ENCODE results near the gene ASIC2.

Gene ASIC2

GRCh38 chr17:33263396-33263795 lies 29.7 kb downstream of the ASIC2 start:
- ChIA-PET CTCF (interaction anchor here (0.9 kb wide), 1 partner anchor 10 kb away, joined by 3 read pairs; no protein-coding TSS in a partner anchor), POLR2A (no interaction called here)
- H3K4me3 ChIP-seq (ENCODE audit: low read depth, low read length): no peak overlapping the region
- TF ChIP-seq, protein P1, sequence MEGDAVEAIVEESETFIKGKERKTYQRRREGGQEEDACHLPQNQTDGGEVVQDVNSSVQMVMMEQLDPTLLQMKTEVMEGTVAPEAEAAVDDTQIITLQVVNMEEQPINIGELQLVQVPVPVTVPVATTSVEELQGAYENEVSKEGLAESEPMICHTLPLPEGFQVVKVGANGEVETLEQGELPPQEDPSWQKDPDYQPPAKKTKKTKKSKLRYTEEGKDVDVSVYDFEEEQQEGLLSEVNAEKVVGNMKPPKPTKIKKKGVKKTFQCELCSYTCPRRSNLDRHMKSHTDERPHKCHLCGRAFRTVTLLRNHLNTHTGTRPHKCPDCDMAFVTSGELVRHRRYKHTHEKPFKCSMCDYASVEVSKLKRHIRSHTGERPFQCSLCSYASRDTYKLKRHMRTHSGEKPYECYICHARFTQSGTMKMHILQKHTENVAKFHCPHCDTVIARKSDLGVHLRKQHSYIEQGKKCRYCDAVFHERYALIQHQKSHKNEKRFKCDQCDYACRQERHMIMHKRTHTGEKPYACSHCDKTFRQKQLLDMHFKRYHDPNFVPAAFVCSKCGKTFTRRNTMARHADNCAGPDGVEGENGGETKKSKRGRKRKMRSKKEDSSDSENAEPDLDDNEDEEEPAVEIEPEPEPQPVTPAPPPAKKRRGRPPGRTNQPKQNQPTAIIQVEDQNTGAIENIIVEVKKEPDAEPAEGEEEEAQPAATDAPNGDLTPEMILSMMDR (IDR thresholded peaks at IDR 0.05; ENCODE audit: insufficient read depth, low read length, missing control alignments): no peak
- no peak for DNase-seq (ENCODE audit: low read depth, low spot score)

DNA sequence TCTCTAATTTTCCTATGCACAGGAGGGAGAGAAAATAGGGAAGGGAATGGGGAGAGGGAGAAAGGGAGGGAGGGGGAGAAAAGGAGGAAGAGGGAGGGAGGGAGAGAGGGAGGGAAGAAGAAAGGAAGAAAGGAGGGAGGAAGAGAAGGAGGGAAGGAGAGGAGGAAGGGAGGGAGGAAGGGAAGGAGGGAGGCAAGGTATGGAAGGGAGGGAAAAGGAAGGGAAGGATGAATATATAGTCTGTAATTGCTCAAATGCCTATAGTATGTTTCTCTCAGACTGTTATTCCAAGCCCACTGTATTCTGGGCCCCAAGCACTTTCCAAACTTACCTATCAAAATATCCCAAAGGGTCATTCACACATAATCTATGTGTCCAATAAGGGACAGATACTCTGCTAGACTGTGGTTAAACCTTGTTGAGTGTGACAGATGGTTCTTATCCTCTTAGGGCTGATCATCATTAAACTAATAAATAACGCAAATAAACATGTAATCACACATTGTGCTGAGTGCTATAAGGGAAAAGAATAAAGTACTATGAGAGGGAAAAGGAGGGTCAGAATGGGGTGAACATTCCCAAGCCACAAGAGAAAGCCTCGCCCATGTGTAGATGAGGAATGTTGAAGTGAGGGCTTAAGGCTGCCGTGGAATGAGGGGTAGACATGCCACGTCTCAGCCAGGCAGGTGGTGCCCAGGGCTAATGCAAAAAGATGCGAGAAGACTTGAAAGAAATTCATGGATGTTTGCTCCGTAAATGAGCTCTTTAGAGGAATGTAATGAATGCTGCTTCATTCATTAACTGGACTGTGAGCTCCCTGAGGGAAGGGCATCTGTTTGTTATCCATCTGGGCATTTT lies 30.6 kb downstream of the ASIC2 start:
- ChIA-PET POLR2A (no interaction called here), CTCF (no interaction called here)
- DNase-seq (ENCODE audit: low read depth, low spot score): no peak
- no peak overlapping the region for H3K4me3 ChIP-seq (ENCODE audit: low read depth, low read length)
- TF ChIP-seq, protein P1 (IDR thresholded peaks at IDR 0.05; ENCODE audit: insufficient read depth, low read length, missing control alignments): no peak

DNA sequence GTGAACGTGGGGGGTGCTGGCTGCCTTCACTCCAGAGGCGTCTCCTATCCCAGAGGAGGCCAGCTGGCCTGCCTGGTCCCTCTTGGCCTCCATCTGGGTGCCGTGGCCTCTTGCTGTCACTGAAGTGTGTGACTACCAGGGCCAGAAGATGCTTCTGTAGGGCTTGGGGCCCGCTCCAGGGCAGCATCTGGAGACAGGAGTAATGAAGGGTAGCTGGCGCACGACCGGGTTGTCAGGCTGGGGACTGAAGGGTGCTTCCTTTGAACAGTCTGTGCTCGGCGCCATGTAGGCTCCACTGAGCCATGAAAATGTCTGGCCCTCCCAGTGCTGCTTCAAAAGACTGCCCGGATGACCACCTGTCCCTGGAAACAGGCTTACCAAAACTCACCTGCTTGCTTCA lies 31.3 kb downstream of the ASIC2 start:
- ChIA-PET CTCF (no interaction called here), POLR2A (no interaction called here)
- DNase-seq (ENCODE audit: low read depth, low spot score): no peak
- TF ChIP-seq, protein P1 (IDR thresholded peaks at IDR 0.05; ENCODE audit: insufficient read depth, low read length, missing control alignments): no peak
- no peak overlapping the region for H3K4me3 ChIP-seq (ENCODE audit: low read depth, low read length)

- TF ChIP-seq, protein P1 (IDR thresholded peaks at IDR 0.05; ENCODE audit: insufficient read depth, low read length, missing control alignments): no peak
- POLR2A ChIA-PET: no interaction called here
- CTCF ChIA-PET: interaction anchor here (0.5 kb wide), 1 partner anchor 341 kb away, joined by 3 read pairs; no protein-coding TSS in a partner anchor
- DNase-seq (ENCODE audit: low read depth, low spot score): no peak
- no peak overlapping the region for H3K4me3 ChIP-seq (ENCODE audit: low read depth, low read length)
These were observed 32.5 kb downstream of the ASIC2 start for GRCh38 chr17:33260638-33261037.

- ChIA-PET CTCF (no interaction called here), POLR2A (no interaction called here)
- H3K4me3 ChIP-seq (ENCODE audit: low read depth, low read length): no peak overlapping the region
- no peak for DNase-seq (ENCODE audit: low read depth, low spot score)
- TF ChIP-seq, protein P1 (IDR thresholded peaks at IDR 0.05; ENCODE audit: insufficient read depth, low read length, missing control alignments): no peak
These were observed 34.8 kb downstream of the ASIC2 start for GRCh38 chr17:33258296-33258695.

DNA sequence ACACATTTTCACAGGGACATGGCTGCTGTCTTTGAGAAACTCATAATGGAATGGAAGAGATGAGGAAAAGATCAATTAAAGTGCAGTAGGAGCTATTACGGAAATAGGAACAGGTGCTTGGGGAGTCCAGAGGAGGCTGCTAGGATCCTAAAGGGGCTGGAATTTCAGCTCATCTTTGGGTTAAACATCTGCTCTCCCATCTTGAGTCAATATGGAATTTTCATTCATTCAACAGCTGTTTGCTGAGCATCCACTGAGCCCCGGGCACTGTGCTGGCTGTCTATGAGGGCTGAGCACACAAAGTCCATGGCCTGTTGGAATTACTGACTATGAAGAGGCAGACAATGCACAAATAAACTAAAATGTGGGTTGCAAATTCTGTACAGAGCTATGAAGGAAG lies 47.9 kb downstream of the ASIC2 start:
- TF ChIP-seq, protein P1 (IDR thresholded peaks at IDR 0.05; ENCODE audit: insufficient read depth, low read length, missing control alignments): no peak
- DNase-seq (ENCODE audit: low read depth, low spot score): no peak
- CTCF ChIA-PET: no interaction called here
- no peak overlapping the region for H3K4me3 ChIP-seq (ENCODE audit: low read depth, low read length)
- POLR2A ChIA-PET: no interaction called here
